H9 (cell line): Measurements from ENCODE around the gene TRPC4AP. TPM values are rescaled to one million over a fixed set of nuclear protein-coding genes. Genes with fewer than 3 reads are reported as not detected.

ENCODE experiments used
- DNase-seq: peaks from one replicate; pipeline ENCODE4 v3.0.0-alpha.2; 2017
- H2AFZ ChIP-seq: one replicate; pipeline ENCODE4 v1.6.1; 2013; ENCODE audit warnings: mild to moderate bottlenecking, low read length, control low read depth, moderate library complexity
- H2AK5ac ChIP-seq: 2 replicates; pipeline ENCODE4 v1.6.1; 2013; ENCODE audit warnings: low read length, control low read depth, mixed read lengths; ENCODE audit not compliant: insufficient read length
- H2BK120ac ChIP-seq: one replicate; pipeline ENCODE4 v1.6.1; 2013; ENCODE audit warnings: low read depth, mild to moderate bottlenecking, low read length, control low read depth, inconsistent platforms; ENCODE audit not compliant: poor library complexity, severe bottlenecking
- H2BK12ac ChIP-seq: 2 replicates; pipeline ENCODE4 v1.6.1; 2013; ENCODE audit warnings: low read length, control low read depth, mixed read lengths, low read depth; ENCODE audit not compliant: insufficient read length
- H2BK15ac ChIP-seq: 2 replicates; pipeline ENCODE4 v1.6.1; 2013; ENCODE audit warnings: low read depth, low read length, control low read depth
- H2BK20ac ChIP-seq: one replicate; pipeline ENCODE4 v1.6.1; 2013; ENCODE audit warnings: low read depth, mild to moderate bottlenecking, low read length, control low read depth, inconsistent platforms; ENCODE audit not compliant: poor library complexity, severe bottlenecking
- H2BK5ac ChIP-seq: 2 replicates; pipeline ENCODE4 v1.6.1; 2013; ENCODE audit warnings: low read length, control low read depth, mixed read lengths; ENCODE audit not compliant: insufficient read length
- H3K14ac ChIP-seq: 2 replicates; pipeline ENCODE4 v1.6.1; 2013; ENCODE audit warnings: low read length, control low read depth; ENCODE audit not compliant: insufficient read depth
- H3K18ac ChIP-seq: 2 replicates; pipeline ENCODE4 v1.6.1; 2013; ENCODE audit warnings: low read depth, mild to moderate bottlenecking, mixed read lengths, low read length, control low read depth; ENCODE audit not compliant: insufficient read length
- H3K23ac ChIP-seq: 2 replicates; pipeline ENCODE4 v1.6.1; 2013; ENCODE audit warnings: low read length, control low read depth, mixed read lengths, low read depth; ENCODE audit not compliant: insufficient read length
- H3K23me2 ChIP-seq: 2 replicates; pipeline ENCODE4 v1.6.1; 2013; ENCODE audit warnings: low read depth, mild to moderate bottlenecking, mixed read lengths, low read length, control low read depth; ENCODE audit not compliant: insufficient read length, poor library complexity, severe bottlenecking
- H3K27ac ChIP-seq: 2 replicates; pipeline ENCODE4 v1.5.1; 2013; ENCODE audit warnings: low read length, control low read depth, mixed read lengths, low read depth; ENCODE audit not compliant: insufficient read length
- H3K27me3 ChIP-seq: 2 replicates; pipeline ENCODE4 v1.6.1; 2013; ENCODE audit warnings: low read length, control low read depth, inconsistent platforms; ENCODE audit not compliant: insufficient read depth
- H3K4ac ChIP-seq: 2 replicates; pipeline ENCODE4 v1.6.1; 2013; ENCODE audit warnings: low read depth, mild to moderate bottlenecking, control low read depth, inconsistent platforms, low read length, moderate library complexity
- H3K4me1 ChIP-seq: 2 replicates; pipeline ENCODE4 v1.6.1; 2013; ENCODE audit warnings: low read length, control low read depth, inconsistent platforms; ENCODE audit not compliant: insufficient read depth
- H3K4me2 ChIP-seq: 2 replicates; pipeline ENCODE4 v1.6.1; 2013; ENCODE audit warnings: low read length, control low read depth, mixed read lengths; ENCODE audit not compliant: insufficient read length, insufficient read depth
- H3K56ac ChIP-seq: 2 replicates; pipeline ENCODE4 v1.6.1; 2013; ENCODE audit warnings: low read depth, mild to moderate bottlenecking, mixed read lengths, low read length, control low read depth; ENCODE audit not compliant: insufficient read length
- H3K79me1 ChIP-seq: 2 replicates; pipeline ENCODE4 v1.6.1; 2013; ENCODE audit warnings: low read depth, mild to moderate bottlenecking, moderate library complexity, low read length, control low read depth, inconsistent platforms; ENCODE audit not compliant: insufficient read depth, poor library complexity, severe bottlenecking
- H3K79me2 ChIP-seq: 2 replicates; pipeline ENCODE4 v1.6.1; 2013; ENCODE audit warnings: low read length, control low read depth, inconsistent platforms; ENCODE audit not compliant: insufficient read depth
- H3K9ac ChIP-seq: 2 replicates; pipeline ENCODE4 v1.6.1; 2013; ENCODE audit warnings: low read length, control low read depth, mixed read lengths; ENCODE audit not compliant: insufficient read length; ENCODE audit errors: extremely low read depth
- H3K9me3 ChIP-seq: one replicate; pipeline ENCODE4 v1.6.1; 2013; ENCODE audit warnings: low read depth, low read length, inconsistent platforms; ENCODE audit not compliant: control insufficient read depth
- H3T11ph ChIP-seq: one replicate; pipeline ENCODE4 v1.6.1; 2013; ENCODE audit warnings: mild to moderate bottlenecking, low read length, control low read depth, inconsistent platforms
- H4K20me1 ChIP-seq: one replicate; pipeline ENCODE4 v1.6.1; 2013; ENCODE audit not compliant: control insufficient read depth, insufficient read length, insufficient read depth
- H4K5ac ChIP-seq: 2 replicates; pipeline ENCODE4 v1.6.1; 2013; ENCODE audit warnings: low read depth, mild to moderate bottlenecking, mixed read lengths, low read length, control low read depth; ENCODE audit not compliant: insufficient read length
- H4K8ac ChIP-seq: replicated peaks from 2 replicates; pipeline ENCODE4 v1.6.1; 2013; ENCODE audit warnings: low read length, control low read depth, mixed read lengths, low read depth; ENCODE audit not compliant: insufficient read length
- H4K91ac ChIP-seq: 2 replicates; pipeline ENCODE4 v1.6.1; 2013; ENCODE audit warnings: low read depth, mild to moderate bottlenecking, moderate library complexity, mixed read lengths, low read length, control low read depth; ENCODE audit not compliant: insufficient read length
- H3K27ac Mint-ChIP-seq, 3 experiments: 2 replicates in 2 of 3; 3 replicates in 1 of 3; pipeline ENCODE4 v1.8.0; 2020 to 2021; ENCODE audit warnings: mixed read lengths in 3 of 3, mild to moderate bottlenecking in 1 of 3, moderate library complexity in 1 of 3
- H3K27me3 Mint-ChIP-seq: 2 replicates; pipeline ENCODE4 v1.8.0; 2021; ENCODE audit warnings: low read depth, mild to moderate bottlenecking, moderate library complexity, mixed read lengths
- H3K36me3 Mint-ChIP-seq, 3 experiments: 2 replicates in 2 of 3; 3 replicates in 1 of 3; pipeline ENCODE4 v1.8.0; 2020 to 2021; ENCODE audit warnings: low read depth in 3 of 3, mixed read lengths in 3 of 3; ENCODE audit not compliant: insufficient read depth in 1 of 3
- H3K4me1 Mint-ChIP-seq, 2 experiments: 2 replicates each; pipeline ENCODE4 v1.8.0; 2020; ENCODE audit warnings: mixed read lengths in 2 of 2
- H3K4me3 Mint-ChIP-seq, 2 experiments: 2 replicates in 1 of 2; 3 replicates in 1 of 2; pipeline ENCODE4 v1.8.0; 2020 to 2021; ENCODE audit warnings: mild to moderate bottlenecking in 2 of 2, mixed read lengths in 2 of 2, moderate library complexity in 1 of 2
- H3K9me3 Mint-ChIP-seq, 2 experiments: 2 replicates in 1 of 2; 3 replicates in 1 of 2; pipeline ENCODE4 v1.8.0; 2020; ENCODE audit warnings: mild to moderate bottlenecking in 2 of 2, mixed read lengths in 2 of 2, moderate library complexity in 1 of 2
- CTCF ChIP-seq: fragments of 200-600 bp; sonication (generic); conservative IDR thresholded peaks from 3 replicates; pipeline ENCODE4 v1.8.0; 2021; ENCODE audit warnings: antibody characterized with exemption, mild to moderate bottlenecking
- WGBS: extraction: QIAGEN DNeasy Blood & Tissue Kit; methylation state at CpG from one replicate; pipeline ENCODE4 v1.1.7; 2013; ENCODE audit warnings: missing lambda C conversion rate, low lambda C conversion rate, mixed read lengths; ENCODE audit not compliant: insufficient read length; ENCODE audit errors: extremely low coverage; 5-methylcytosine and 5-hydroxymethylcytosine counted together
- total RNA-seq: library from RNA; stranded (reverse); gene quantifications from 2 replicates; pipeline ENCODE4 v1.2.1, GENCODE V29; 2021

The TRPC4AP gene
- total RNA-seq, 1 experiment from 2014 or later, result 93.9 TPM

- H3K36me3 Mint-ChIP-seq, result peaks cover 30 to 91% (median 81%) of the 10 kb centered on the region in 3 experiments
- H3K9me3 Mint-ChIP-seq, result no peaks in the 10 kb centered on the region; a peak in 1 of 5 replicates
Measured at GRCh38 chr20:35003211-35004031, 89.2 kb downstream of the TRPC4AP start.

More at GRCh38 chr20:35003211-35004031, 89.2 kb downstream of the TRPC4AP start:
- H3K79me1 ChIP-seq, result no peaks in the 10 kb centered on the region
- H4K91ac ChIP-seq, result no peak overlapping the region
- no peak overlapping the region for H2AK5ac ChIP-seq
- no peak for DNase-seq
- H3K23ac ChIP-seq, result no peak overlapping the region
- no peaks in the 10 kb centered on the region for H3K4me1 ChIP-seq
- no peak overlapping the region for H3K4ac ChIP-seq
- no peak overlapping the region for H3K9ac ChIP-seq
- H2BK20ac ChIP-seq, result no peak overlapping the region
- TF ChIP-seq CTCF, result no peak
- H3K27me3 ChIP-seq, result no peaks in the 10 kb centered on the region
- H3T11ph ChIP-seq, result no peak overlapping the region
- H2AFZ ChIP-seq, result no peak overlapping the region
- Mint-ChIP-seq H3K27me3 (no peaks in the 10 kb centered on the region), H3K4me3 (no peak overlapping the region), H3K4me1 (peaks cover 7% of the 10 kb centered on the region in 2 experiments), H3K27ac (peak overlapping the region in 1 of 3 experiments; percentile 74; a peak in 3 of 7 replicates)
- H4K8ac ChIP-seq, result no peak overlapping the region
- H2BK12ac ChIP-seq, result no peak overlapping the region
- H3K56ac ChIP-seq, result no peak overlapping the region
- H2BK5ac ChIP-seq, result no peak overlapping the region
- no peak overlapping the region for H3K4me2 ChIP-seq
- H3K18ac ChIP-seq, result no peak overlapping the region
- H3K79me2 ChIP-seq, result no peaks in the 10 kb centered on the region
- H3K9me3 ChIP-seq, result no peaks in the 10 kb centered on the region
- no CpG with 5 or more reads among the region's 25 CpGs for WGBS
- H3K23me2 ChIP-seq, result no peaks in the 10 kb centered on the region
- H4K5ac ChIP-seq, result no peak overlapping the region
- no peak overlapping the region for H3K14ac ChIP-seq
- H4K20me1 ChIP-seq, result no peaks in the 10 kb centered on the region
- H3K27ac ChIP-seq, result no peak overlapping the region
- H2BK15ac ChIP-seq, result no peak overlapping the region
- no peak overlapping the region for H2BK120ac ChIP-seq
